Rectal smooth muscle tissue (tissue), 1 donor: Measurements from ENCODE around the gene DPP8.

Source experiments
- H3K27ac ChIP-seq: one replicate; pipeline ENCODE4 v1.7.0; 2013; ENCODE audit warnings: low read depth, low read length, inconsistent platforms
- H3K27me3 ChIP-seq: one replicate; pipeline ENCODE4 v1.7.0; 2013; ENCODE audit warnings: low read length; ENCODE audit not compliant: control insufficient read depth, insufficient read depth
- H3K36me3 ChIP-seq: one replicate; pipeline ENCODE4 v1.7.0; 2013; ENCODE audit warnings: low read length; ENCODE audit not compliant: control insufficient read depth, insufficient read depth
- H3K4me1 ChIP-seq: one replicate; pipeline ENCODE4 v1.7.0; 2013; ENCODE audit warnings: low read length; ENCODE audit not compliant: control insufficient read depth, insufficient read depth
- H3K4me3 ChIP-seq: one replicate; pipeline ENCODE4 v1.7.0; 2013; ENCODE audit warnings: low read length
- H3K9ac ChIP-seq: one replicate; pipeline ENCODE4 v1.7.0; 2013; ENCODE audit warnings: low read length

DPP8 gene

DNA sequence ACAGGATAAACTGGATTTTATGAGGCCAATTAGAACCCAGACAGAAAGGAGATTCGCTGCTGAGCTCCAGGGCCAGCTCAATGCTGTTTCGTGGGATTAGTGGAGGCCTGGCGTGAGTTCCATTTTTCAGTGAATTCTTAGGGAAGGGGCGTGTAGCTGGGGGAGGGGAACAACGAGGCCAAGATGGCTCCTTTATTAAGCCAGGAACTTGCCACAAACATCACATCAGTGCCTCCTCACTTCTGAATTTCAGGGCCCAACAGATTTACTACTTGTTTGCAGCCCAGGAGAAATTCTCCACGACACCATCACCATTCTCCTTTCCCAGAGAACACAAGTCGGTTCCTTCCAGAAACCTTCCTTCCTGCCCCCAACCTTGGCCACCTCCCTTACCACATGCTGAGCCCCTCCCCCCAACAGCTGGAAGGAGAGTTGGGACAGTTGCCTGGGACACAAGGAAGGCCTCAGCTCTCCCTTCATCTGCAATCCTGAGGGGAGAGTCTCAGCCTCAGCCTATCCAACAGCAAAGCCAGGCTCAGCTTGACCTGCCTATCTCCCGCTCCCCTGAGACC lies 100.6 kb downstream of the DPP8 start:
- H3K4me3 ChIP-seq, result no peak overlapping the region
- H3K36me3 ChIP-seq, result no peaks in the 10 kb centered on the region
- H3K27ac ChIP-seq, result no peak overlapping the region
- peaks cover 13% of the 10 kb centered on the region for H3K27me3 ChIP-seq
- no peak overlapping the region for H3K9ac ChIP-seq
- peaks cover 5% of the 10 kb centered on the region for H3K4me1 ChIP-seq

DNA sequence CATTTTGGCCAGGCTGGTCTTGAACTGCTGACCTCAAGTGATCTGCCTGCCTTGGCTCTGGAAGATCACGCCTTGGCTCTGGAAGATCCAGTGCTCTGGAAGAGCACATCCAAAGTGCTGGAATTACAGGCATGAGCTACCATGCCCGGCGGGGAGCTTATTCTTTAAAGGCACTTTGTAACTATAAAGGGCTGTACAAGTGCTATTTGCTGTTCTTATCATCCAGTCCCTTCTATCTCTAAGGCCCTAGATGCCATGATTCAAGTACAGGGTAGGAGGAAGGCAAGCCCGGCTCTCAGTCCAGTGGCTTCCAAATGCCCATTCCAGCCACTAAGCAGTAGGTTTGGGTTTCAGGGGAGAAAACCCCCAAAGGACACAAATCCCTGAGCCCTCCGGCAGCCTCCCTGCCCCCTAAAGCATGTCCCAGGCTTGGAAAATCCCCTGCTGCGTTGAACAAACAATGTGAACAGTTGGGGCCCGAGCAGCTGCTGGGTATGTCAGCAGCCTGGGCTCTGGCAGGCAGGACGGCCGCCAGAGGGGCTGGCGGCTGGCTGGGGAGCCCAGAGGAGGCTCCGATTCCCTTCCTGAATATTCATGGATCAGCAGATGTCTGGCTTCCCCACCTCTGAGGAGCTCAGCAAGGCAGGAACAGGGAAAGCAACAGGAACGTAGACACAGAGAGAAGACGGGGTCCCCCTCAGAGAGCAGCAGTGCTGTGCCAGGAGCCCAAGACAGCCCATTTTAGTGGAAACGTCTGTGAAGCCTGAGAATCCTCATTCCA lies 102.5 kb downstream of the DPP8 start:
- H3K36me3 ChIP-seq, result no peaks in the 10 kb centered on the region
- no peaks in the 10 kb centered on the region for H3K4me1 ChIP-seq
- H3K27me3 ChIP-seq, result peaks cover 4% of the 10 kb centered on the region
- H3K9ac ChIP-seq, result no peak overlapping the region
- H3K4me3 ChIP-seq, result no peak overlapping the region
- H3K27ac ChIP-seq, result no peak overlapping the region

DNA sequence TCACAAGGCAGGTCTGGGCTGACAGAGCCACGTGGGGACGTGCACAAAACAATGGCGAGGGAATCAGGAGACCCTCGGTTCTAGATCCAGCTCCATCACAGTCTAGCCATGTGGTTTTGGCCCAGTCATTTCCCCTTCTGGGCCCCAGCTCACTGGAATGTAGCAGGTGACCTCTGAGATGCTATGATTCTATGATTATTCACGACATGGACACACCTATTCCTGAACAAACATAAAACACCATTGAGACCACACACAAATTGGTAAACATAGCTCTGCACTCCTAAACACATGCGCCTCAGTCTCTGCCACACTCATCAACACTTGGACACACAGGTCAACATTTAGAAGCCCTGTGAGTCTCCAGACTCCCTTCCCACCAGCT lies 103.7 kb downstream of the DPP8 start:
- Histone ChIP-seq H3K4me1 (no peaks in the 10 kb centered on the region), H3K27me3 (peaks cover 3% of the 10 kb centered on the region), H3K9ac (no peak overlapping the region), H3K36me3 (no peaks in the 10 kb centered on the region), H3K4me3 (no peak overlapping the region), H3K27ac (no peak overlapping the region)

DNA sequence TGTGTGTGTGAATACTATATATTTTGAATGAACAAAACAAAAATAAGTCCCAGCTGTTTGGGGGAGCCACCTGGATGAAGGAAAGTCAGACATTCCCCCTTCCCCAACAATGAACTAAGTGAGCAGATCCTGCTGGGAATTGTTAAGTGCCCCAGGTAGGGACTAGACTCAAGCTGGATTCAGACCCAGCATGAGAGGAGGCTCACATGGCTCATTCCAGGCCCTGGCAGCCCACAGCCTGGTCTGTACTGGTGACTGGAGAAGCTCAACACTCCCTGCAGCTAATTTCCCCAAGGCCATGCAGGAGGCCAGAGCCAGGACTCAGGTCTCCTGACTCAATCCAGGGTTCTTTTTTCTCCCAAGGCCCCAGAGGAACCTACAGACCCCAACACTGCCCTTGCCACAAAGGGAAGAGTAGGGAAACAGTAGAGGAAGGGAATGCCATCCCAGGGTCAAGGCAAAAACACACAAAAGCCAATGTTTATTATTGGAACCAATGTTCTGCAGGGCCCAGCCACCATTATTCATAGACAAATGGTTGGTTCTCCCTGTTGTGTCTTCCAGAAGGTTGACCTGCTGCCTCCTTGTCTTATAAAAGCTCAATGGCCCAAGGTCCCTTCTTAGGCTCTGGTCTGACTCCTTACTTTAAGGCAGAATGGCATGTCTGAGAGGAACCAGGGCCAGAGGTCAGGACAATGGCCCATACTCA lies 104.3 kb downstream of the DPP8 start:
- no peaks in the 10 kb centered on the region for H3K36me3 ChIP-seq
- no peaks in the 10 kb centered on the region for H3K4me1 ChIP-seq
- peaks cover 3% of the 10 kb centered on the region for H3K27me3 ChIP-seq
- H3K9ac ChIP-seq, result no peak overlapping the region
- H3K27ac ChIP-seq, result no peak overlapping the region
- no peak overlapping the region for H3K4me3 ChIP-seq

DNA sequence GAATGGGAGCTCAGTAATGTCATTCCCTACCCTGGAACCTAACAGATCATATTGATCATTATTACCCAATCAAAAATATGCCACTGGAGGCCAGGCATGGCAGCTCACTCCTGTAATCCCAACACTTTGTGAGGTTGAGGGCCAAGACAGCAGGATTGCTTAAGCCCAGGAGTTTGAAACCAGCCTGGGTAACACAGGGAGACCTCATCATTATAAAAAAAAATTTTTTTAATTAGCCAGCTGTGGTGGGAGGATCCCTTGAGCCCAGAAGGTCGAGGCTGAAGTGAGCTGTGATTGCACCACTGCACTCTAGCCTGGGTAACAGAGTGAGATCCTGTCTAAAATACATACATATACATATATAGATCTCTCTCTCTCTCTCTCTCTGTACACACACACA lies 104.9 kb downstream of the DPP8 start:
- no peak overlapping the region for H3K4me3 ChIP-seq
- peaks cover 3% of the 10 kb centered on the region for H3K27me3 ChIP-seq
- H3K4me1 ChIP-seq, result no peaks in the 10 kb centered on the region
- no peaks in the 10 kb centered on the region for H3K36me3 ChIP-seq
- H3K9ac ChIP-seq, result no peak overlapping the region
- H3K27ac ChIP-seq, result no peak overlapping the region

DNA sequence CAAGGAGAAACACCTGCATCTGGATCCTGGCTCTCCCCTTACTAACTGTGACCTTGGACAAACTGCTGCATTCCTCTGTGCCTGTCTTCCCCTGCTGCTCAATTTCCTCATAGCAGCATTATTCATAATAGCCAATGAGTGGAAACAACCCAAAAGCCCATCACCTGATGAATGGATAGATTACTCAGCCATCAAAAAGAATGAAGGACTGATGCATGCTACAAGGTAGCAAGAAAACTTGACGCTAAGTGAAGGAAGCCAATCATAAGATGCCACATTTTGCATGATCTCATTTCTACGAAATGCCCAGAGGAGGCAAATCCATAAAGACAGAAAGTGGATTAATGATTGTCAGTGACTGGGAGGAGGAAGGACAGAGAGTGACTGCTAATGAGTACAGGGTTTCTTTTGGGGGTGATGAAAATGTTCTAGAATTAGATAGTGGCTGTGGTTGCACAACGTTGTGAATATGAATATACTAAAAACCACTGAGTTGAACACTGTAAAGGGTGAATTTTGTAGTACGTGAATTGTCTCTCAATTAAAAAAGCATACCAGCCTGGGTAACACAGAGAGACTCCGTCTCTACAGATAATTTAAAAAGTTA lies 105.9 kb downstream of the DPP8 start:
- H3K27ac ChIP-seq, result no peak overlapping the region
- H3K4me3 ChIP-seq, result no peak overlapping the region
- H3K9ac ChIP-seq, result no peak overlapping the region
- no peaks in the 10 kb centered on the region for H3K4me1 ChIP-seq
- H3K36me3 ChIP-seq, result no peaks in the 10 kb centered on the region
- H3K27me3 ChIP-seq, result no peaks in the 10 kb centered on the region

DNA sequence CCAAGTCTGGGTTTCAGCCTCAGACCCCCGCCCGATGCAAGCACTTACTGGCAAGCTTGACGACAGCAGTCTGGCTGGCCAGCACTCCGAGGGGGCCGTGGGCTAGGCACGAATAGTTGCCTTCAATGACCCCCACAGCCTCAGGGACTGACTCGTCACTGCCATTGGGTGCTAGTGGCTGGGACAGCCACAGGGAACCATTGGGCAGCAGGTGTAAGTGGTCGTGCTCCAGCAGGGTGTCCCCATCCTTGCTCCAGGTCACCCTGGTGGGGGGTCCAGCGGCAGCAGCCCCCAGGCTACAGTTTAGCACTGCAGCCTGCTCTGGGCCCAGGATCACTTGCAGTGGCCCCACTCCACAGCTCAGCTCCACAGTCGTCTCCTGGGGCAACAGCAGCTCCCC lies 106.5 kb downstream of the DPP8 start:
- Histone ChIP-seq H3K36me3 (no peaks in the 10 kb centered on the region), H3K4me3 (no peak overlapping the region), H3K9ac (no peak overlapping the region), H3K27me3 (no peaks in the 10 kb centered on the region), H3K4me1 (no peaks in the 10 kb centered on the region), H3K27ac (no peak overlapping the region)

DNA sequence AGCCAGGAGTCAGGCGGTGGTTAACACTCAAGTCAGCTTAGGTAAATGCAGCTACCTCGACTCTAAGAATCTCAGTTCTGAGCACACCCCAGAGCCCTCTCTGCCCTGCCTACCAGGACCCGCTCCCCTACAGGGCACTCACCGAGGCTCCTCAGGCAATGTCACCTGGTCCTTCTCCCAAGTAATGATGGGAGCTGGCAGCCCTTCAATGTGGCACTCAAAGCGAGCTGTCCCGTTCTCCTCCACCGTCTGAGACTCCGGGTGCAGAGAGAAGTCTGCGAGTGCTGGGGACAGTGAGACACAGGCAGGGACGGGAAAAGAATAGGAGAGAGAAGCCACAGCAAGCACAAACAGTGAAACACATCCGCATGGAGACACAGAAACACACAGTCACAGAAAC lies 107.5 kb downstream of the DPP8 start:
- H3K27me3 ChIP-seq, result no peaks in the 10 kb centered on the region
- H3K36me3 ChIP-seq, result no peaks in the 10 kb centered on the region
- no peak overlapping the region for H3K4me3 ChIP-seq
- H3K27ac ChIP-seq, result no peak overlapping the region
- H3K4me1 ChIP-seq, result no peaks in the 10 kb centered on the region
- H3K9ac ChIP-seq, result no peak overlapping the region

DNA sequence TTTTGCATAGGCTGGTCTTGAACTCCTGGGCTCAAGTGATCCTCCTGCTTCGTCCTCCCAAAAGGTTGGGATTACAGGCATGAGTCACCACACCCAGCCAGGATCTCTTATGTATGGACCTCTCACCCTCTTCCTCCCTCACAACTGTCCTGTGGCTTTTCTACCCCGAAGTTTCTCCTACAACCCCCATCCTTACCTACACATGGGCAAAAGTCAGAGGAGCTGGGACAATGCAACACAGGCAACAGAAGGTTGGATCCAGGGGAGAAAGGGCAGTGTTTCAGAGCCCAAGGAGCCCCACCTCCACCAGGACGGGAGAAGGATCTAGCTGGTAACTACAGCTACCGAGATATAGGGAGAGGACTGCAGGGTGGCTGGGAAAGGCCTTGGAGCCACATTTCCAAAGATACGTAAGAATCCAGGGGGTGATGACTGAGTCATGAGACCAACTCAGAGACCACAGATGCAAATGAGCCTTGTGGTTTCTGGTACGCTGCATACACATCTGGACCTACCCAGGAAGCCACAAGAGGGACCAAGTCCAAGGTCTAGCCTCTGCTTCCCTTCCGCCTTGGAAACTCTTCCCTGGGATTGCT lies 108.4 kb downstream of the DPP8 start:
- Histone ChIP-seq H3K27me3 (no peaks in the 10 kb centered on the region), H3K4me1 (no peaks in the 10 kb centered on the region), H3K9ac (no peak overlapping the region), H3K27ac (no peak overlapping the region), H3K4me3 (no peak overlapping the region), H3K36me3 (no peaks in the 10 kb centered on the region)

DNA sequence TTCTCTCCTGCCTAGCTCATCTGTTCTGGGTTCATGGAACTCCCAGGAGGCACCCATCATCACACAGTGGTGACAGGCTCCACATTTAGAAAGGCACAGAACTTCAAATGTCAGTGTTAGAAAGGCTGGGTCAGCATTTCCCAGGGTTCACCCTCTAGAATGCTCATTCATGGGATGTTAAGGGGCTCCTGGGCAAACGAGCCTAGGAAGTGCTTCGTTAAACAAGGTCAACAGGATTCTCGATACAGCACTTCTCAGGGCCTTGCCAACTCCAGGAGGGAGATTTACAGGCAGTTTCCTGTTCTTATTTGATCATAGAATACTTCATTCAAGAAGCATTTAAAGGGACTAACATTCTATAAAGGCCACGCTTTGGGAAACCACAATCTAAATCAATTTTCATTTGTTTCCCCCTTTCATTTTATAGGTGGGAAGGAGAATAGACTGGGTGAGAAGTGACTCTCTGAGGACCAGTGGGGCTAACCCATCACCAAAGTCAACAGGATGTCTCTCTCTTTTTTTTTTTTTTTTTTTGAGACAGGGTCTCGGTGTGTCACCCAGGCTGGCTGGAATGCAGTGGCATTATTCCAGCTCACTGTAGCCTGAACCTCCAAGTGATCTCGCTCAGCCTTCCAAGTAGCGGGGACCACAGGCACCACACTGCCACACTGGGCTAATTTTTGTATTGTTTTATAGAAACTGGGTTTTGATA lies 109.0 kb downstream of the DPP8 start:
- H3K9ac ChIP-seq, result no peak overlapping the region
- H3K27ac ChIP-seq, result no peak overlapping the region
- H3K36me3 ChIP-seq, result no peaks in the 10 kb centered on the region
- H3K4me1 ChIP-seq, result no peaks in the 10 kb centered on the region
- H3K4me3 ChIP-seq, result no peak overlapping the region
- H3K27me3 ChIP-seq, result no peaks in the 10 kb centered on the region

DNA sequence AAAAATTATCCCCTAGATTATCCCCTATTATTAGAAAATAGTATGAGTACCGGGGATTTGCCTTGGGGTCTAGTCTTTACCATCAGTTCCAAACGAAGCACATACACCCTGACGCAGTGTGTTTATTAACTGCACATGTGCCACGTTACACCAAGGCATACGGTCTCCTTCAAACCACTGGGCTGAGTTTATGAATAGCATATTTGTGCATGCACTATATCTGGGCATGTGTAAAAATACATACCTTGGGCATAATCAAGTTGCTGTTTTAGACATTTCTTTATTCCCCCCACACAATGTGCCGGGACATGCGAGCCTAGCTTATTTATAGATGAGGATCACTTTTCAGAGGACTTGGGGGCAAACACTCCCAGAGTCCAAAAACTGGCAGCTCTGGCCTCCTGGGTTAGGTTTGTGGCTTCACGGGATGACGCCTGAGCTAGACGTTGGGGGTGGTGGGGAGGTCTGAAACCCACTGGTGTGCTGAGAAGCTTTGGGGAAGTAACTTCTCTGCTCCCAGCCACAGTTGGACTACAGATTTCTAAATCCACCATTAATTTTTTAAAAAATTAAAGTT lies 111.0 kb downstream of the DPP8 start:
- H3K4me1 ChIP-seq, result no peaks in the 10 kb centered on the region

More for the DNA sequence above, 111.0 kb downstream of the DPP8 start:
- H3K9ac ChIP-seq, result no peak overlapping the region
- no peaks in the 10 kb centered on the region for H3K27me3 ChIP-seq
- H3K27ac ChIP-seq, result no peak overlapping the region
- no peak overlapping the region for H3K4me3 ChIP-seq
- H3K36me3 ChIP-seq, result no peaks in the 10 kb centered on the region
